Endothelial cell (in vitro differentiated cells): ENCODE data around the gene SLC38A9. TPM values are rescaled to one million over a fixed set of nuclear protein-coding genes. Genes with fewer than 3 reads are reported as not detected.

ENCODE experiments used
- DNase-seq: peaks from one replicate; pipeline ENCODE4 v3.0.0; 2021; ENCODE audit warnings: low spot score
- H3K27ac Mint-ChIP-seq: one replicate; pipeline ENCODE4 v1.8.0; 2021; ENCODE audit warnings: mixed read lengths, inconsistent platforms; ENCODE audit not compliant: unreplicated experiment
- H3K27me3 Mint-ChIP-seq: one replicate; pipeline ENCODE4 v1.8.0; 2021; ENCODE audit warnings: mild to moderate bottlenecking, moderate library complexity, mixed read lengths, inconsistent platforms; ENCODE audit not compliant: unreplicated experiment
- H3K36me3 Mint-ChIP-seq: one replicate; pipeline ENCODE4 v1.8.0; 2021; ENCODE audit warnings: mild to moderate bottlenecking, low read depth, mixed read lengths, inconsistent platforms; ENCODE audit not compliant: unreplicated experiment
- H3K4me1 Mint-ChIP-seq: one replicate; pipeline ENCODE4 v1.8.0; 2021; ENCODE audit warnings: mild to moderate bottlenecking, mixed read lengths, inconsistent platforms; ENCODE audit not compliant: unreplicated experiment
- H3K4me3 Mint-ChIP-seq: one replicate; pipeline ENCODE4 v1.8.0; 2021; ENCODE audit warnings: mild to moderate bottlenecking, mixed read lengths, inconsistent platforms; ENCODE audit not compliant: unreplicated experiment
- H3K9me3 Mint-ChIP-seq: one replicate; pipeline ENCODE4 v1.8.0; 2021; ENCODE audit warnings: mixed read lengths, inconsistent platforms; ENCODE audit not compliant: unreplicated experiment
- CTCF ChIP-seq: fragments of 200-600 bp; sonication (generic); IDR thresholded peaks from one replicate; pipeline ENCODE4 v1.5.0; 2021; ENCODE audit warnings: antibody characterized with exemption; ENCODE audit not compliant: unreplicated experiment
- total RNA-seq: library from RNA; stranded (reverse); fragmentation: NEBNext Ultra II Directional; extraction: Animal tissue kit (Norgen Biotek cat#: 25700); gene quantifications from one replicate; pipeline ENCODE4 v1.2.1, GENCODE V29; 2021; ENCODE audit not compliant: unreplicated experiment

SLC38A9 gene
- total RNA-seq, 1 donor from 2014 or later, result 45.5 TPM

- no peak for DNase-seq
Measured at GRCh38 chr5:55675119-55675518, 37.0 kb downstream of the SLC38A9 start.

GRCh38 chr5:55674340-55674739, 37.8 kb downstream of the SLC38A9 start:
- H3K27ac Mint-ChIP-seq, result no peak overlapping the region
- no peaks in the 10 kb centered on the region for H3K9me3 Mint-ChIP-seq
- no peaks in the 10 kb centered on the region for H3K4me1 Mint-ChIP-seq
- H3K36me3 Mint-ChIP-seq, result no peaks in the 10 kb centered on the region
- no peak for TF ChIP-seq CTCF
- no peak for DNase-seq
- H3K4me3 Mint-ChIP-seq, result no peak overlapping the region
- no peaks in the 10 kb centered on the region for H3K27me3 Mint-ChIP-seq

More at GRCh38 chr5:55675119-55675518, 37.0 kb downstream of the SLC38A9 start:
- TF ChIP-seq CTCF, result no peak
- Mint-ChIP-seq H3K9me3 (no peaks in the 10 kb centered on the region), H3K27me3 (no peaks in the 10 kb centered on the region), H3K27ac (no peak overlapping the region), H3K36me3 (no peaks in the 10 kb centered on the region), H3K4me3 (no peak overlapping the region), H3K4me1 (no peaks in the 10 kb centered on the region)

- H3K27me3 Mint-ChIP-seq, result no peaks in the 10 kb centered on the region
- no peak overlapping the region for H3K27ac Mint-ChIP-seq
- no peaks in the 10 kb centered on the region for H3K9me3 Mint-ChIP-seq
- no peaks in the 10 kb centered on the region for H3K4me1 Mint-ChIP-seq
- no peak overlapping the region for H3K4me3 Mint-ChIP-seq
- peaks cover 4% of the 10 kb centered on the region for H3K36me3 Mint-ChIP-seq
- no peak for DNase-seq
- no peak for TF ChIP-seq CTCF
Measured at GRCh38 chr5:55672477-55672911, 39.6 kb downstream of the SLC38A9 start.

GRCh38 chr5:55671975-55672374, 40.1 kb downstream of the SLC38A9 start:
- Mint-ChIP-seq H3K27ac (no peak overlapping the region), H3K4me3 (no peak overlapping the region), H3K36me3 (peaks cover 4% of the 10 kb centered on the region), H3K27me3 (no peaks in the 10 kb centered on the region), H3K4me1 (no peaks in the 10 kb centered on the region), H3K9me3 (no peaks in the 10 kb centered on the region)
- TF ChIP-seq CTCF, result no peak
- no peak for DNase-seq

GRCh38 chr5:55668356-55668755, 43.8 kb downstream of the SLC38A9 start:
- no peak for DNase-seq
- Mint-ChIP-seq H3K36me3 (peaks cover 4% of the 10 kb centered on the region), H3K27ac (no peak overlapping the region), H3K4me3 (no peak overlapping the region), H3K4me1 (no peaks in the 10 kb centered on the region), H3K27me3 (no peaks in the 10 kb centered on the region), H3K9me3 (no peaks in the 10 kb centered on the region)
- TF ChIP-seq CTCF, result no peak
